Measurements from ENCODE around the gene GALNT14. TPM values are rescaled to one million over a fixed set of nuclear protein-coding genes. Genes with fewer than 3 reads are reported as not detected.

GALNT14 gene
- total RNA-seq, 3 donors from 2014 or later: 0.16 to 4.3 (median 4.1) TPM

DNA sequence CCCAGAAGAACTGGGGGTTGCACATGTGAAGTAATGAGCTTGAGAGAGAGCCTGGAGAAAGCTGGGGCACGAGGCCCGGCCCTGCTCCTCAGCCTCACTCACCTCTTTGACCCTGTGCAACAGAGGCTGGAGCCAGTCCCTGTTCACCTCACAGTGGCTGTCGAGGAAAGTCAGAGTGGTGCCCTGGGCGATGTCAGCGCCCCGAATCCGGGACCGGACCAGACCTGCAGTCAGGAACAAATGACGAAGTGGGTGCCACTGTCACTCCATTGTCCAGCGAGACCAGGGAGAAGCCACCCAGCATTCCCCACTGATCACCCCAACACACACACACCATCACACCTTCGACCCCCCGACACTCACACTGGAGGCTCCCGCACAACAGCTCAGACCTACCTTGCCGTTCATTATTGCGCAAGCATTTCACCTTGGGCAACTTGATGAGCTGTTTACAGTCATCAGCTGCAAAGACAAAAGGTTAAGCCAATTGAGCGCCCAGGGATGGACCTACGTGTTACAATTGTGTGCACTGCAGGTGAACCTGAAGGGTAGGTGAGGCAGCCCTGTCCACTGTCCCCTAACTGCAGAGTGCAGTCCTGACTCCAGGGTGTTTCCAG is 182.6 kb downstream of the GALNT14 start:
- TF ChIP-seq, protein P1, sequence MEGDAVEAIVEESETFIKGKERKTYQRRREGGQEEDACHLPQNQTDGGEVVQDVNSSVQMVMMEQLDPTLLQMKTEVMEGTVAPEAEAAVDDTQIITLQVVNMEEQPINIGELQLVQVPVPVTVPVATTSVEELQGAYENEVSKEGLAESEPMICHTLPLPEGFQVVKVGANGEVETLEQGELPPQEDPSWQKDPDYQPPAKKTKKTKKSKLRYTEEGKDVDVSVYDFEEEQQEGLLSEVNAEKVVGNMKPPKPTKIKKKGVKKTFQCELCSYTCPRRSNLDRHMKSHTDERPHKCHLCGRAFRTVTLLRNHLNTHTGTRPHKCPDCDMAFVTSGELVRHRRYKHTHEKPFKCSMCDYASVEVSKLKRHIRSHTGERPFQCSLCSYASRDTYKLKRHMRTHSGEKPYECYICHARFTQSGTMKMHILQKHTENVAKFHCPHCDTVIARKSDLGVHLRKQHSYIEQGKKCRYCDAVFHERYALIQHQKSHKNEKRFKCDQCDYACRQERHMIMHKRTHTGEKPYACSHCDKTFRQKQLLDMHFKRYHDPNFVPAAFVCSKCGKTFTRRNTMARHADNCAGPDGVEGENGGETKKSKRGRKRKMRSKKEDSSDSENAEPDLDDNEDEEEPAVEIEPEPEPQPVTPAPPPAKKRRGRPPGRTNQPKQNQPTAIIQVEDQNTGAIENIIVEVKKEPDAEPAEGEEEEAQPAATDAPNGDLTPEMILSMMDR (IDR thresholded peaks at IDR 0.05): no peak
- Histone ChIP-seq H3K27ac (no peak overlapping the region), H3K9me3 (no peaks in the 10 kb centered on the region), H3K4me3 (no peak overlapping the region), H3K4me1 (no peaks in the 10 kb centered on the region), H3K36me3 (no peaks in the 10 kb centered on the region), H3K27me3 (no peaks in the 10 kb centered on the region)
- DNase-seq (ENCODE audit: low spot score in 2 of 2): no peak
- intact Hi-C loops (cut with DNase I; ENCODE audit: low total_unique reads): no loop called here

DNA sequence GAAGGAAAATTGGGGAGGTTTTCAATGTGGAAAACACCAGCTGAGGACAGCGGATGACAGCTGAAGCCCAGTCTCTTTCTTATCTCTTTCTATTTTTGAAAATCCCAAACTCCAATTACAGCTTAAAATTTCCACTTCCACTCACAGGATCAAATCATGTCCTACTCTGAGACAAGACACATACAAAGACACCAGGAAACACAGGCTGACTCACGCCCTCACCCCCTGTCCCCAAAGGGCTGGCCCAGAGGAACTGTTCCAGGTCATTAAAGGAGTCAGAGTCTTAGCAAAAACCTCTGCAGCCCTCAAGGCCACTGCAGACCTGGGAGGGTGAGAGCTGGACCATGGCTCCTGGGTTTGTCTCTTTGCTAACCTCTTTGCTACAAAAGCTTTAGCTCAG is 187.9 kb downstream of the GALNT14 start:
- H3K27ac ChIP-seq: no peak overlapping the region
- intact Hi-C loops (cut with DNase I; ENCODE audit: low total_unique reads): no loop called here
- no peak overlapping the region for H3K4me3 ChIP-seq
- no peak for DNase-seq (ENCODE audit: low spot score in 2 of 2)
- no peaks in the 10 kb centered on the region for H3K9me3 ChIP-seq
- no peaks in the 10 kb centered on the region for H3K36me3 ChIP-seq
- no peak for TF ChIP-seq POLR2A (IDR thresholded peaks at IDR 0.05)
- TF ChIP-seq, protein P1 (IDR thresholded peaks at IDR 0.05): no peak
- TF ChIP-seq POLR2AphosphoS5 (IDR thresholded peaks at IDR 0.05): no peak
- H3K27me3 ChIP-seq: no peaks in the 10 kb centered on the region
- H3K4me1 ChIP-seq: no peaks in the 10 kb centered on the region

DNA sequence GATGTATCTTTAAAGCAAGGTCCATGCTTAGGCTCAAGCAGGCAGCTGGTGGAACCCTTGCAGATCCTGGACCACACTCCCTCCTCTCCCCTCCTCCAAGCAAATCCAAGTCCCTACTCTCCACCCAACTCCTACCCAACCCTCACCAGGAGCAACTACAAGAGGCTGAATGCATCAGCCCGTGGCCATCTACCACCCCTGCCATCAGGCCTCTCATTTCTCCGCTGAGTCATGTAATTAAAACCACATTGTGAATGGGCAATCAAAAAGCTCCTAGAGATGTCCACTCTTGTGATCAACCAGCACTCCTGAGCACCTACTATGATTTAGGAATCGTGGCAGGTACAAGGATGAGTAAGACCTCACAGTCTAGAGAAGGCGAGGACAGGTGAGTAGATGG is 188.8 kb downstream of the GALNT14 start:
- no peak for DNase-seq (ENCODE audit: low spot score in 2 of 2)
- intact Hi-C loops (cut with DNase I; ENCODE audit: low total_unique reads): no loop called here
- TF ChIP-seq POLR2AphosphoS5 (IDR thresholded peaks at IDR 0.05): no peak
- TF ChIP-seq POLR2A (IDR thresholded peaks at IDR 0.05): no peak
- TF ChIP-seq, protein P1 (IDR thresholded peaks at IDR 0.05): no peak
- Histone ChIP-seq H3K4me3 (no peak overlapping the region), H3K9me3 (no peaks in the 10 kb centered on the region), H3K4me1 (no peaks in the 10 kb centered on the region), H3K27me3 (no peaks in the 10 kb centered on the region), H3K27ac (no peak overlapping the region), H3K36me3 (no peaks in the 10 kb centered on the region)

DNA sequence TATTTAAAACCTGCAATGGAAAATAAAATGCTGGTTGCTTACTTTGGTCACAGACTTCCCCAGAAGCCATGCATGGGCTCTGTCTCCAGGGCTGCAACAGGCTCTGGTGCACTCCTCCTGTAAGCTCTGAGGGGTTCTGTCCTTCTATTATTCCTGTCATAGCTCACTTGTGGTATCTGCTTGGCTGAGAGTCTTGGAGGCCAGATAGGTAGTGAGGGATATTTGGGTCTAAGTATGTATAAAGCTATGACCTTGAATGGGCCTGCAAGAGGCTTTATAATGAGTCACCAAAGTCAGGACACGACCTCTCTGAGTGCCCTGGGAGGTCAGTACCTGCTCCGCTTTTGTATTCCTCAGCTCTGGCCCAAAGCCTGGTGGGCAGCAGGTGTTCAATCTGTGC is 189.4 kb downstream of the GALNT14 start:
- DNase-seq (ENCODE audit: low spot score in 2 of 2): no peak

DNA sequence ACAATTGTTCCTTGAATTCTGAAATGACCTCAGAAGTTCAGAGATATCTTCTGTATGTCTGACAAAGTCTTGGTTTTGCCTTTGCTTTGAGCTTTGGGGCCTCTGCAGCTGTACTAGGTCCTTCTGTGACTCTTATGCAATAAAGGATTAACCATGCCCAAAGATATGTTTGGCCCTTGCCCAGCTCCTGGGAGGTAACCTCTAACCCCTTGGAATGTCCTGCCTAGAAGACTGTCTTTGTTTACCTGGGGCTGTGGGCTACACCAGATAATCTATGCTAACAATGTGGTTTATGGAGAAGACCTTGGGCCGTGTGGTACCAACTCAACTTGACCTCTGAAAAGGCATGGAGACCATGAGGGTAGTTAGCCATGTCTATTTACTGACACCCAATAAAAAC is 190.1 kb downstream of the GALNT14 start:
- Histone ChIP-seq H3K27ac (no peak overlapping the region), H3K4me1 (no peaks in the 10 kb centered on the region), H3K9me3 (no peaks in the 10 kb centered on the region), H3K27me3 (no peaks in the 10 kb centered on the region), H3K36me3 (no peaks in the 10 kb centered on the region), H3K4me3 (no peak overlapping the region)
- intact Hi-C loops (cut with DNase I; ENCODE audit: low total_unique reads): no loop called here
- TF ChIP-seq, protein P1 (IDR thresholded peaks at IDR 0.05): no peak
- no peak for TF ChIP-seq POLR2A (IDR thresholded peaks at IDR 0.05)
- TF ChIP-seq POLR2AphosphoS5 (IDR thresholded peaks at IDR 0.05): no peak
- no peak for DNase-seq (ENCODE audit: low spot score in 2 of 2)

More for the DNA sequence above, 189.4 kb downstream of the GALNT14 start:
- no peak overlapping the region for H3K27ac ChIP-seq
- no peaks in the 10 kb centered on the region for H3K27me3 ChIP-seq
- intact Hi-C loops (cut with DNase I; ENCODE audit: low total_unique reads): no loop called here
- H3K9me3 ChIP-seq: no peaks in the 10 kb centered on the region
- TF ChIP-seq, protein P1 (IDR thresholded peaks at IDR 0.05): no peak
- TF ChIP-seq POLR2AphosphoS5 (IDR thresholded peaks at IDR 0.05) (no peak), POLR2A (IDR thresholded peaks at IDR 0.05) (no peak)
- H3K36me3 ChIP-seq: no peaks in the 10 kb centered on the region
- H3K4me1 ChIP-seq: no peaks in the 10 kb centered on the region
- no peak overlapping the region for H3K4me3 ChIP-seq
